ENCODE results near the gene EEA1. TPM values are rescaled to one million over a fixed set of nuclear protein-coding genes. Genes with fewer than 3 reads are reported as not detected.
"Not testable (repeated sequence)": the region's sequence is repeated elsewhere in the genome, so short reads cannot be mapped to it uniquely, and the experiment has no call there.

Gene EEA1
- total and polyA plus RNA-seq, 11 donors: 5.1 to 45.5 (median 28.5) TPM

DNA sequence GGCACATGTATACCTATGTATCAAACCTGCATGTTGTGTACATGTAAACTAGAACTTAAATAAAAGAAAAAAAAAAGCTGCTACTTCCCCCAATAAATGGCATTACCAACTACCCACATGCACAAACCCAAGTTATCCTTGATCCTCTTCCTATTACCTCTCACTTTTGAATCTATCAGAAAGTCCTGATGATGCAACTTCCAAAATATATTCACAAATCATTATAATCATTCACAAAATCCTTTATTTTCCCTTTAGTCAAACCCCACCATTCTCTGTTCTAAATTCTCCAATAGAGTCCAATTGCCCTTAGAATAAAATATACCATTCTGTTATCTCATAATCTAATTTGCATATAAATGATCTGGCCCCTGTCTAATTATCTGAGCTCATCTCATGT is 134.3 kb downstream of the EEA1 start:
- intact Hi-C loops (cut with DNase I): no loop called here
- TF ChIP-seq POLR2A (IDR thresholded peaks at IDR 0.05): no peak
- TF ChIP-seq, protein P1, sequence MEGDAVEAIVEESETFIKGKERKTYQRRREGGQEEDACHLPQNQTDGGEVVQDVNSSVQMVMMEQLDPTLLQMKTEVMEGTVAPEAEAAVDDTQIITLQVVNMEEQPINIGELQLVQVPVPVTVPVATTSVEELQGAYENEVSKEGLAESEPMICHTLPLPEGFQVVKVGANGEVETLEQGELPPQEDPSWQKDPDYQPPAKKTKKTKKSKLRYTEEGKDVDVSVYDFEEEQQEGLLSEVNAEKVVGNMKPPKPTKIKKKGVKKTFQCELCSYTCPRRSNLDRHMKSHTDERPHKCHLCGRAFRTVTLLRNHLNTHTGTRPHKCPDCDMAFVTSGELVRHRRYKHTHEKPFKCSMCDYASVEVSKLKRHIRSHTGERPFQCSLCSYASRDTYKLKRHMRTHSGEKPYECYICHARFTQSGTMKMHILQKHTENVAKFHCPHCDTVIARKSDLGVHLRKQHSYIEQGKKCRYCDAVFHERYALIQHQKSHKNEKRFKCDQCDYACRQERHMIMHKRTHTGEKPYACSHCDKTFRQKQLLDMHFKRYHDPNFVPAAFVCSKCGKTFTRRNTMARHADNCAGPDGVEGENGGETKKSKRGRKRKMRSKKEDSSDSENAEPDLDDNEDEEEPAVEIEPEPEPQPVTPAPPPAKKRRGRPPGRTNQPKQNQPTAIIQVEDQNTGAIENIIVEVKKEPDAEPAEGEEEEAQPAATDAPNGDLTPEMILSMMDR (IDR thresholded peaks at IDR 0.05): no peak
- H3K27me3 ChIP-seq: no peaks in the 10 kb centered on the region
- H3K4me3 ChIP-seq: no peak overlapping the region
- no peak overlapping the region for H3K27ac ChIP-seq
- peaks cover 0 to 49% (median 28%) of the 10 kb centered on the region in 9 donors for H3K36me3 ChIP-seq
- ATAC-seq (no peak), DNase-seq (no peak)
- H3K4me1 ChIP-seq: no peaks in the 10 kb centered on the region
- peaks cover 0 to 34% (median 0%) of the 10 kb centered on the region in 12 donors for H3K9me3 ChIP-seq

DNA sequence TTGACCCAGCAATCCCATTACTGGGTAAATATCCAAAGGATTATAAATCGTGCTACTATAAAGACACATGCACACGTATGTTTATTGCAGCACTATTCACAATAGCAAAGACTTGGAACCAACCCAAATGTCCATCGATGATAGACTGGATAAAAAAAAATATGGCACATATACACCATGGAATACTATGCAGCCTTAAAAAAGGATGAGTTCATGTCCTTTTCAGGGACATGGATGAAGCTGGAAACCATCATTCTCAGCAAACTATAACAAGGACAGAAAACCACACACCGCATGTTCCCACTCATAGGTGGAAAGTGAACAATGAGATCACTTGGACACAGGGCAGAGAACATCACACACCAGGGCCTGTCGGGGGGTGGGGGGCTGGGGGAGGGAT is 134.7 kb downstream of the EEA1 start:
- 94 to 95% (median 95%) methylated on average over 5 of the region's 5 CpGs for WGBS, 4 donors
- H3K4me3 ChIP-seq; H3K27ac ChIP-seq; DNase-seq; H3K27me3 ChIP-seq; H3K4me1 ChIP-seq; ATAC-seq; intact Hi-C loops (cut with DNase I): not testable (repeated sequence)
- peaks cover 0 to 47% (median 31%) of the 10 kb centered on the region in 9 donors for H3K36me3 ChIP-seq
- H3K9me3 ChIP-seq: peaks cover 0 to 34% (median 0%) of the 10 kb centered on the region in 12 donors

DNA sequence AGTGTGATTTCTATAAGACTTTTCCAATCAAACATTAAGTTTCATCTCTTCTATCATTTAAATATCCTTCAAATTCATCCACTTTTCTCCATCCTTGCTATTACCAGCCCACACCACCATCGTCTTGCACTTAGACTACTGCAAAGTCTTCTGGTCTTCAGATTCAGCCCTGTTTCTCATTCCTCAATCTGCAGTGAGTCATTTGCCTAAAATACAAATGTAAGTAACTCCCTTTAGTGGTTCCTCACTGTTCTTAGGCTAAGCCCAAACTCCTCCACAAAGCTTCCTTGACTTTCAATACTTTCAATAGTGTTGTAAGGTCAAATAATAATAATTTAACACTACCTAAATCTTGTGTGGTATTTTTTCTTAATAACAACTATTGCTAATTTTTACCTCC is 143.1 kb downstream of the EEA1 start:
- H3K36me3 ChIP-seq: peaks cover 0 to 29% (median 20%) of the 10 kb centered on the region in 9 donors
- intact Hi-C loops (cut with DNase I): loop anchor here in 6 of 10 donors (5.0 to 10.0 kb wide), 9 partner anchors 139 to 1316 kb away; partner anchors contain the start of gene EEA1 (in 3 of the 6)
- no peak for TF ChIP-seq POLR2A (IDR thresholded peaks at IDR 0.05)
- TF ChIP-seq, protein P1 (IDR thresholded peaks at IDR 0.05): no peak
- WGBS, 4 donors: 65 to 93% (median 88%) methylated on average over 1 of the region's 1 CpG
- H3K27ac ChIP-seq: no peak overlapping the region
- no peak overlapping the region for H3K4me3 ChIP-seq
- DNase-seq (no peak), ATAC-seq (peak in 3 of 4 donors; percentile 53 to 74 (median 66))
- H3K4me1 ChIP-seq: peaks cover 0 to 25% (median 10%) of the 10 kb centered on the region in 12 donors
- H3K9me3 ChIP-seq: peaks cover 0 to 10% (median 0%) of the 10 kb centered on the region in 12 donors
- no peaks in the 10 kb centered on the region for H3K27me3 ChIP-seq

DNA sequence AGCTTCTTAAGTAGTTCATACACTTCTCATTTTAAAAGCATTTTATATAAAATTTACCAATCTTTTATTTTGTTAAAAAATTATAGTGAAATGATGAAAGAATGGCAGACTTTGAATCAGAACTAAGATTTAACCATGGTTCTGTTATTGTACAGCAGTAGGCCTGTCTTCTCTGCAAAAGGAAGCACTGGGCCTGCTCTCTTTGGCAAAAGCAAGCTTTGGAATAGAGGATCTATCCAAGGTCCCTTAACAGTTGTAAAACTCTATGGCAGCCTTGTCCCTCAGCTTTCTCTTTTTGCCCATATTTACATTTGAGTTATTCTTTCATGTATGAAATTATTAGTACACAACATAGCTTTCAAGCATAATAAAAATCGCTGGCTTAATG is 143.5 kb downstream of the EEA1 start:
- Histone ChIP-seq H3K36me3 (peaks cover 0 to 33% (median 20%) of the 10 kb centered on the region in 9 donors), H3K4me3 (no peak overlapping the region), H3K27ac (no peak overlapping the region), H3K27me3 (no peaks in the 10 kb centered on the region), H3K4me1 (peaks cover 0 to 25% (median 10%) of the 10 kb centered on the region in 12 donors), H3K9me3 (peaks cover 0 to 5% (median 0%) of the 10 kb centered on the region in 12 donors)
- ATAC-seq (peak in 2 of 4 donors; percentile 38 to 41), DNase-seq (no peak)
- intact Hi-C loops (cut with DNase I): loop anchor here in 6 of 10 donors (5.0 to 10.0 kb wide), 9 partner anchors 139 to 1317 kb away; partner anchors contain the start of gene EEA1 (in 3 of the 6)
- WGBS, 4 donors: 94 to 100% (median 100%) methylated on average over 1 of the region's 1 CpG
- no peak for TF ChIP-seq POLR2A (IDR thresholded peaks at IDR 0.05)
- TF ChIP-seq, protein P1 (IDR thresholded peaks at IDR 0.05): no peak
